Endothelial cell of umbilical vein (primary cell): ENCODE data around the gene WDR4. TPM values are rescaled to one million over a fixed set of nuclear protein-coding genes. Genes with fewer than 3 reads are reported as not detected.

Source experiments
- BruUV-seq: library from RNA; stranded (reverse); fragments of 400-500 nt; replicated peaks from 2 replicates; lab custom pipeline; 2021; lab: Mats Ljungman, UMichigan
- CTCF ChIA-PET: fragments of 300-600, 350-600 bp; sonication (Branson Sonifier 250); formaldehyde crosslinking; loops from one replicate; lab custom pipeline; 2021; ENCODE audit warnings: antibody characterized with exemption, inconsistent platforms; lab: Charles Lee
- POLR2A ChIA-PET: fragments of 300-600, 350-600 bp; sonication (Branson Sonifier 250); formaldehyde crosslinking; loops from one replicate; lab custom pipeline; 2021; ENCODE audit warnings: antibody characterized with exemption, inconsistent platforms; lab: Charles Lee
- DNase-seq: peaks from one replicate; pipeline ENCODE4 v3.0.0-alpha.2; 2011; ENCODE audit warnings: low read depth, low spot score
- FAIRE-seq: peaks from 2 replicates; lab custom pipeline; 2011; peaks lifted over from hg19 to GRCh38; lab: Jason Lieb, UNC
- H2AFZ ChIP-seq: 2 replicates; pipeline ENCODE4 v1.6.0; 2012; ENCODE audit warnings: low read depth, low read length, control low read depth, inconsistent platforms
- H3K27ac ChIP-seq: 2 replicates; pipeline ENCODE4 v1.5.1; 2011; ENCODE audit warnings: low read depth, mild to moderate bottlenecking, control low read depth, low read length, moderate library complexity; ENCODE audit not compliant: insufficient read depth
- H3K27me3 ChIP-seq, 2 experiments: 2 replicates each; pipeline versions ENCODE4 v1.6.0 to v1.6.1; 2011; ENCODE audit warnings: low read length in 2 of 2, mixed read lengths in 1 of 2; ENCODE audit not compliant: control insufficient read depth in 2 of 2, insufficient read depth in 2 of 2
- H3K36me3 ChIP-seq, 2 experiments: 2 replicates in 1 of 2; 3 replicates in 1 of 2; pipeline ENCODE4 v1.5.1; 2011; ENCODE audit warnings: low read length in 2 of 2, mild to moderate bottlenecking in 1 of 2, moderate library complexity in 1 of 2; ENCODE audit not compliant: control insufficient read depth in 2 of 2, insufficient read depth in 2 of 2; ENCODE audit errors: extremely low read depth in 1 of 2
- H3K4me1 ChIP-seq: 3 replicates; pipeline ENCODE4 v1.5.1; 2011; ENCODE audit warnings: mild to moderate bottlenecking, low read length; ENCODE audit not compliant: control insufficient read depth, insufficient read depth; ENCODE audit errors: extremely low read depth
- H3K4me2 ChIP-seq: 2 replicates; pipeline ENCODE4 v1.6.1; 2011; ENCODE audit warnings: low read length, control low read depth, mixed read lengths; ENCODE audit not compliant: insufficient read depth
- H3K4me3 ChIP-seq, 3 experiments: fragments of 200-600 bp in 1 of 3; sonication (generic), shearing (Covaris generic) in 1 of 3; replicated peaks in 1 of 3; 2 replicates each; pipeline ENCODE4 v1.5.1; 2011 to 2016; ENCODE audit warnings: control low read depth in 3 of 3, low read length in 3 of 3, mild to moderate bottlenecking in 2 of 3, inconsistent platforms in 1 of 3, low read depth in 1 of 3, moderate library complexity in 1 of 3; ENCODE audit not compliant: insufficient read depth in 1 of 3
- H3K79me2 ChIP-seq: 2 replicates; pipeline ENCODE4 v1.6.0; 2012; ENCODE audit warnings: low read length, inconsistent platforms; ENCODE audit not compliant: control insufficient read depth, insufficient read depth
- H3K9ac ChIP-seq: replicated peaks from 2 replicates; pipeline ENCODE3; 2011; ENCODE audit warnings: low read length, control low read depth; ENCODE audit not compliant: insufficient read depth; ENCODE audit errors: extremely low read depth
- H3K9me1 ChIP-seq: replicated peaks from 3 replicates; pipeline ENCODE4 v1.6.0; 2011; ENCODE audit warnings: mild to moderate bottlenecking, low read length; ENCODE audit not compliant: control insufficient read depth, insufficient read depth; ENCODE audit errors: extremely low read depth
- H3K9me3 ChIP-seq: replicated peaks from 2 replicates; pipeline ENCODE4 v1.5.1; 2012; ENCODE audit warnings: low read length, inconsistent platforms; ENCODE audit not compliant: control insufficient read depth, insufficient read depth
- H4K20me1 ChIP-seq: replicated peaks from 2 replicates; pipeline ENCODE3; 2011; ENCODE audit warnings: mild to moderate bottlenecking, low read length; ENCODE audit not compliant: control insufficient read depth, insufficient read depth; ENCODE audit errors: extremely low read depth
- EZH2 ChIP-seq: IDR thresholded peaks from 2 replicates; pipeline ENCODE4 v1.6.1; 2012; ENCODE audit warnings: borderline replicate concordance, low read depth, mild to moderate bottlenecking, moderate library complexity, low read length, inconsistent platforms; ENCODE audit not compliant: severe bottlenecking
- FOS ChIP-seq: IDR thresholded peaks from 2 replicates; pipeline ENCODE4 v1.6.1; 2011; ENCODE audit warnings: mild to moderate bottlenecking, low read length, moderate library complexity, borderline replicate concordance; ENCODE audit not compliant: insufficient read depth
- GATA2 ChIP-seq: IDR thresholded peaks from 2 replicates; pipeline ENCODE4 v1.7.0; 2011; ENCODE audit warnings: low read depth, mild to moderate bottlenecking, moderate library complexity, mixed read lengths, low read length; ENCODE audit not compliant: insufficient read length, insufficient read depth
- JUN ChIP-seq: IDR thresholded peaks from 2 replicates; pipeline ENCODE4 v1.6.1; 2011; ENCODE audit warnings: borderline replicate concordance, low read depth; ENCODE audit not compliant: insufficient read length, insufficient read depth
- MYC ChIP-seq: IDR thresholded peaks from one replicate; pipeline ENCODE4 v1.6.1; 2011; ENCODE audit warnings: mild to moderate bottlenecking, low read depth, low read length
- POLR2A ChIP-seq: IDR thresholded peaks from 2 replicates; pipeline ENCODE4 v1.6.1; 2012; ENCODE audit warnings: low read depth, mild to moderate bottlenecking, control low read depth, low read length
- POLR2AphosphoS5 ChIP-seq: IDR thresholded peaks from 2 replicates; pipeline ENCODE4 v1.6.1; 2012; ENCODE audit warnings: low read depth, mild to moderate bottlenecking, control low read depth, low read length, moderate library complexity; ENCODE audit not compliant: insufficient read depth
- dilution Hi-C: fragments of 300-500 bp; cut with MboI; formaldehyde crosslinking; loops from one replicate; pipeline ENCODE4 v1.15.0; 2019; ENCODE audit warnings: low sequenced_read_pairs; ENCODE audit not compliant: extremely low pct_ligation_motif_present
- intact Hi-C: fragments of 100-400 bp; cut with micrococcal nuclease; formaldehyde crosslinking; loops from one replicate; pipeline ENCODE4 v1.10.0; 2022
- polyA plus RNA-seq, 4 experiments: library from polyadenylated mRNA; depleted of rRNA in 3 of 4; stranded (reverse) in 3 of 4; unstranded in 1 of 4; fragments of >200 nt; gene quantifications; 2 replicates each; pipeline versions ENCODE4 v1.2.1 to v1.2.3, GENCODE V29; 2011 to 2012; ENCODE audit warnings: missing spikeins in 1 of 4
- total RNA-seq: library from RNA; stranded (reverse); gene quantifications from 2 replicates; pipeline ENCODE4 v1.2.3, GENCODE V29; 2021
- TF ChIP-seq, protein P1 (sequence below), 2 donors: IDR thresholded peaks; 1 replicate in 1 of 2; 2 replicates in 1 of 2; pipeline ENCODE4 v1.5.1; 2011; ENCODE audit warnings: low read length in 2 of 2, mild to moderate bottlenecking in 2 of 2, moderate library complexity in 2 of 2, control low read depth in 1 of 2, inconsistent platforms in 1 of 2, low read depth in 1 of 2; ENCODE audit not compliant: insufficient read depth in 1 of 2; ENCODE audit errors: extremely low read depth in 1 of 2

WDR4 gene
- total and polyA plus RNA-seq, 2 donors (not counting 3 experiments of a cell fraction or from before 2014, with no cell fraction given) = 24.5 to 40.0 TPM

DNA sequence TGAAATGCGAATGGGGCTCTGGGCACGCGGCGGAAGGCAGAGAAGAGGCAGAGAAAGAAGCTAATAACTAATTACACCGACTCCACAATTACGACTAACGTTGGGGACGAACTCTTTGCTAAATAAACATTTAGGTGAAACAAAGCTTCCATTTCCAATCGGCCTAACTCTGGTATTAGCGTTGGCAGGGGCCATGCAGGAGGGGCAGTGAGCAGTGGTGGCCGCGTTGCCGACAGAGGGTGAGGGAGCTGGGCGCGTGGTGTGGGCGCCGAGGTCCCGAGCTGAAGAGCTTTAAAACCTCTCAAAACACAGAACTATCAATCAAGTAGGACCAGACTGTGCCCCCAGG, 13.2 kb upstream of the WDR4 start:
- Histone ChIP-seq H3K27ac (peak overlapping the region; percentile 31), H3K27me3 (no peaks in the 10 kb centered on the region), H3K4me1 (peaks cover 5% of the 10 kb centered on the region), H2AFZ (peak overlapping the region; percentile 78), H3K4me3 (peak overlapping the region in 2 of 3 experiments; percentile 25 to 43), H3K9me1 (no peaks in the 10 kb centered on the region), H3K9ac (peak overlapping the region; percentile 46), H4K20me1 (no peaks in the 10 kb centered on the region), H3K4me2 (peak overlapping the region; percentile 46), H3K9me3 (no peaks in the 10 kb centered on the region), H3K36me3 (peaks cover 0 to 4% of the 10 kb centered on the region in 2 experiments), H3K79me2 (peaks cover 21% of the 10 kb centered on the region)
- DNase-seq (no peak), FAIRE-seq (no peak)
- no peak for TF ChIP-seq MYC
- TF ChIP-seq FOS = no peak
- no peak for TF ChIP-seq POLR2A
- TF ChIP-seq POLR2AphosphoS5 = no peak
- TF ChIP-seq GATA2 = no peak
- TF ChIP-seq, protein P1, sequence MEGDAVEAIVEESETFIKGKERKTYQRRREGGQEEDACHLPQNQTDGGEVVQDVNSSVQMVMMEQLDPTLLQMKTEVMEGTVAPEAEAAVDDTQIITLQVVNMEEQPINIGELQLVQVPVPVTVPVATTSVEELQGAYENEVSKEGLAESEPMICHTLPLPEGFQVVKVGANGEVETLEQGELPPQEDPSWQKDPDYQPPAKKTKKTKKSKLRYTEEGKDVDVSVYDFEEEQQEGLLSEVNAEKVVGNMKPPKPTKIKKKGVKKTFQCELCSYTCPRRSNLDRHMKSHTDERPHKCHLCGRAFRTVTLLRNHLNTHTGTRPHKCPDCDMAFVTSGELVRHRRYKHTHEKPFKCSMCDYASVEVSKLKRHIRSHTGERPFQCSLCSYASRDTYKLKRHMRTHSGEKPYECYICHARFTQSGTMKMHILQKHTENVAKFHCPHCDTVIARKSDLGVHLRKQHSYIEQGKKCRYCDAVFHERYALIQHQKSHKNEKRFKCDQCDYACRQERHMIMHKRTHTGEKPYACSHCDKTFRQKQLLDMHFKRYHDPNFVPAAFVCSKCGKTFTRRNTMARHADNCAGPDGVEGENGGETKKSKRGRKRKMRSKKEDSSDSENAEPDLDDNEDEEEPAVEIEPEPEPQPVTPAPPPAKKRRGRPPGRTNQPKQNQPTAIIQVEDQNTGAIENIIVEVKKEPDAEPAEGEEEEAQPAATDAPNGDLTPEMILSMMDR (IDR thresholded peaks at IDR 0.05; ENCODE audit: extremely low read depth in 1 of 2, insufficient read depth in 1 of 2, low read depth in 1 of 2, low read length in 2 of 2) = no peak
- TF ChIP-seq EZH2 = no peak
- no peak for TF ChIP-seq JUN
- POLR2A ChIA-PET = interaction anchor here (0.6 to 1.3 kb wide), 2 partner anchors 70 to 82 kb away, joined by 3 to 5 read pairs; partner anchors contain the start of gene PKNOX1
- CTCF ChIA-PET = interaction anchor here (1.1 to 1.4 kb wide), 3 partner anchors 11 to 299 kb away, joined by 3 to 6 read pairs (median 3); no protein-coding TSS in a partner anchor
- dilution Hi-C loops (no loop called here), intact Hi-C loops (loop anchor here (10.0 kb wide), 1 partner anchor 82 kb away; the partner anchor contains the start of gene PKNOX1)
- BruUV-seq = TSS peak; percentile 96
